Measurements from ENCODE around the gene IQCF6.

The IQCF6 gene

DNA sequence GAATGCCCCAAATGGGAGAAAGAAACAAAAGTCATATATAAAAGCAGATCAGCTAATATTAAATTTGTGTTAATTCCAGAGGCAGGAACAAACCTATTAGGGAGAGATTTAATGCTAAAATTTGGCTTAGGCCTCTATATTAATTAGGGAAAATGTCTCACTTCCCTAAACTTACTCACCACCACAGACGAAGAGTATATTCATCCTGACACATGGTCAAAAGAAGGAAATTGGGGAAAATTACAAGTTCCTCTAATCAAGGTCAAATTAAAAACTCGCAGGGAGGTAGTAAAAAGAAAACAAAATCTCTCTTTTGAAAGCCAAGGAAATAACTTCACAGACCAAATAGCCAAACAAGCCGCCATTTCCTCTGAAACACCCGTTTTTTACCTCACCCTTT is 39.9 kb downstream of the IQCF6 start:
- no peak for DNase-seq (ENCODE audit: extremely low read depth, low read depth)
- TF ChIP-seq, protein P1, sequence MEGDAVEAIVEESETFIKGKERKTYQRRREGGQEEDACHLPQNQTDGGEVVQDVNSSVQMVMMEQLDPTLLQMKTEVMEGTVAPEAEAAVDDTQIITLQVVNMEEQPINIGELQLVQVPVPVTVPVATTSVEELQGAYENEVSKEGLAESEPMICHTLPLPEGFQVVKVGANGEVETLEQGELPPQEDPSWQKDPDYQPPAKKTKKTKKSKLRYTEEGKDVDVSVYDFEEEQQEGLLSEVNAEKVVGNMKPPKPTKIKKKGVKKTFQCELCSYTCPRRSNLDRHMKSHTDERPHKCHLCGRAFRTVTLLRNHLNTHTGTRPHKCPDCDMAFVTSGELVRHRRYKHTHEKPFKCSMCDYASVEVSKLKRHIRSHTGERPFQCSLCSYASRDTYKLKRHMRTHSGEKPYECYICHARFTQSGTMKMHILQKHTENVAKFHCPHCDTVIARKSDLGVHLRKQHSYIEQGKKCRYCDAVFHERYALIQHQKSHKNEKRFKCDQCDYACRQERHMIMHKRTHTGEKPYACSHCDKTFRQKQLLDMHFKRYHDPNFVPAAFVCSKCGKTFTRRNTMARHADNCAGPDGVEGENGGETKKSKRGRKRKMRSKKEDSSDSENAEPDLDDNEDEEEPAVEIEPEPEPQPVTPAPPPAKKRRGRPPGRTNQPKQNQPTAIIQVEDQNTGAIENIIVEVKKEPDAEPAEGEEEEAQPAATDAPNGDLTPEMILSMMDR (IDR thresholded peaks at IDR 0.05; ENCODE audit: low read depth, low read length), result no peak

DNA sequence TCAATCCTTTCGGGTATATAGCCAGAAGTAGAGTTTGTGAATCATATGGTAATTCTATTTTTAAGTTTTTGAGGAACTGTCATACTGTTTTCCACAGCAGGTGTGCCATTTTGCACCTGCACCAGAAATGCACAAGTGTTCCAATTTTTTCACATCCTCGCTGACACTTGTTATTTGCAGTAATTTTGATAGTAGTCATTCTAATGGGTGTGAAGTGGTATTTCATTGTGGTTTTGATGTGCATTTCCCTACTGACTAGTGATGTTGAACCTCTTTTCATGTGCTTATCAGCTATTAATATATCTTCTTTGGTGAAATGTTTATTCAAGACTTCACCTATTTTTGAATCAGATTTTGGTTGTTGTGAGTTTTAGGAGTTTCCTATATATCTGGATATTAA is 43.1 kb downstream of the IQCF6 start:
- no peak for DNase-seq (ENCODE audit: extremely low read depth, low read depth)
- TF ChIP-seq, protein P1 (IDR thresholded peaks at IDR 0.05; ENCODE audit: low read depth, low read length), result no peak

DNA sequence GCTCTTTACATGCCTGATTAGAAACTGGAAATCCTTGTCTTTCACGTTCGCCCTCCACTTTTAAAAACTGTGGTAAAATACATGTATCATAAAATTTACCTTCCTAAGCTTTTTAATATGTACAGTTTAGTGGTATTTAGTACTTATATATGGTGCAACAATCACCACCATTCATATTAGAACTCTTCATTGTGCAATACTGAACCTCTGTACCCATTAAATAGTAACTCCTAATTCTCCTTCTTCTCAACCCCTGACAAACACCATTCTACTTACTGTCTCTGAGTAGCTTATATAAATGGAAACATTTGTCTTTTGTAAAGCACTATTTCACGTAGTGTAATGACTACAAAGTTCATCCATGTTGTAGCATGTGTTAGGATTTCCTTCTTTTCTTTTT is 44.0 kb downstream of the IQCF6 start:
- TF ChIP-seq, protein P1 (IDR thresholded peaks at IDR 0.05; ENCODE audit: low read depth, low read length), result no peak
- DNase-seq (ENCODE audit: extremely low read depth, low read depth), result no peak

DNA sequence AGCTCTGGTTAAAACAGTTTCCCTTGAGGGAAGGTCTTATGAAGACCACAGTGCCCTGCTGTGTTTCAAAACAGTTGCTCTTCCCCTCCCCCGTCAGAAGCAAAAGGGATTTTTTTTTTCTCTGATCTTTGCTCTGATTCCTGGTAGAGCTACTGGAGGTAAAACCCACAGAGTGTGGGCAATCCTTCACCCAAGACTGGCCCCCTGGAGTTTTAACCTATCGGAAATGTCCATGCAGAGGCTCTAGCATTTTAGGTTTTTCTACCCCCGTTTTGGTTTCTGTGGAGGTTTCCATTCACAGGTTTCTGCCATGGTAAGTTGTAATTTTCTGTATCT is 44.5 kb downstream of the IQCF6 start:
- TF ChIP-seq, protein P1 (IDR thresholded peaks at IDR 0.05; ENCODE audit: low read depth, low read length), result no peak
- DNase-seq (ENCODE audit: extremely low read depth, low read depth), result no peak

DNA sequence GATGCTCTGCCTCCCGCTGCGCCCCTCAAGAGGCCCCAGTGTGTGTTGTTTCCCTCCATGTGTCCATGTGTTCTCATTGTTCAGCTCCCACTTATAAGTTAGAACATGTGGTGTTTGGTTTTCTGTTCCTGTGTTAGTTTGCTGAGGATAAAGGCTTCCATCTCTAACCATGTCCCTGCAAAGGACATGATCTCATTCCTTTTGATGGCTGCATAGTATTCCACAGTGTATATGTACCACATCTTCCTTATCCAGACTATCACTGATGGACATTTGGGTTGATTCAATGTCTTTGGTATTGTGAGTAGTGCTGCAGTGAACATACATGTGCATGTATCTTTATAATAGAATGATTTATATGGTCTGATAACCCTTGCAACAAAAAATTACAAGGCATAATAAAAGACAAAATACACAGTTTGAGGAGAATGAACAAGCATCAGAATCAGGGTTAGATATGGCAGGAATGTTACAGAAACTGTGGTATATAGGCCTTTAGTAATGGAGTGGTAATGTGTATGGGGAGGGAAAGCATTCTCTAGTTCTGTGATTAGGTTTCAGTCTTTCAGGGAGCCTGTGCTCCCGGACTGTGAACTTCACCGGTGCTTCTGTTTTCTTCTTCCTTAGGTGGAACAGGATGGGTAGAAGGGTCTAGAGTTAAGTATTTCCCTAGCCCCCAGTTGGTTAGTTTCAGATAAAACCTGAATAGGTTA is 45.0 kb downstream of the IQCF6 start:
- TF ChIP-seq, protein P1 (IDR thresholded peaks at IDR 0.05; ENCODE audit: low read depth, low read length), result no peak
- no peak for DNase-seq (ENCODE audit: extremely low read depth, low read depth)

DNA sequence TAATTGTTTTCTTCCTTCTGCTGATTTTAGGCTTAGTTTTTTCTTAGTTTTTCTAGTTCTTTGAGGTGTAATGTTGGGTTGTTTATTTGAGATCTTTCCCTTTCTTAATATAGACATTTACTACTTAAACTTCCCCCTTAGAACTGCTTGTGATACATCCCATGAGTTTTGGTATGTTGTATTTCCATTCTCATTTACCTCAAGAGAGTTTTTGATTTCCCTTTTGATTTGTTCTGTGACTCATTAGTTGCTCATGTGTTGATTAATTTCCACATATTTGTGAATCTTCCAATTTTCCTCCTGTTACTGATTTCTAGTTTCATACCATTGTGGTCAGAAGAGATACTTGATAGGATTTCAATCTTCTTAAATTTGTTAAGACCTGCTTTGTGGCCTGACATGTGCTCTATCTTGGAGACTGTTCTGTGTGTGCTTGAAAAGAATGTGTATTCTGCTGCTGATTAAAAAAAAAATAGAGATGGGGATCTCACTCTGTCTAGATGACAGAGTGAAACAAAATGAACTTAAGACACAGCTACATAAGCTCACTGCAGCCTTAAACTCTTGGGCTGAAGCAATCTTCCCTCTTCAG is 49.9 kb downstream of the IQCF6 start:
- TF ChIP-seq, protein P1 (IDR thresholded peaks at IDR 0.05; ENCODE audit: low read depth, low read length), result no peak
- no peak for DNase-seq (ENCODE audit: extremely low read depth, low read depth)

All from AG09319 (cell line).